ENCODE measurements around the gene C1QTNF7.

DNA sequence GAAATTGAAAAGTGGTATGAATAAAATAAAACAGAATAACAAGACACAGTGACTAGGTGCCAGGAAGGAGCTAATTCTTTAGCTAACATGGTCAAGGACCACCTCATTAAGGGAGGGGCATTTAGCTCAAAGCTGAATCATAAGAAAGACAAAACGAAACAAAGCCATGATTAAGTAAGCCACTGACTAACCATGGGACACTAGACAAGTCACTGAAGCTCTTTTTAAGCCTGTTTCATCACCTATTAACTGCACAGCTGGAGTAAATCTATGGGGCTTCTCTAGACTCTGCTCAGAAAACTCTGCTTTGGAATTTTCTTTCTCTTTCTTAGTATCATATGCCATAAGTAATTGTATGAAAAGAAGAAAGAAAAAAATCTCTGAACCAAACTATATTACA, 49.8 kb upstream of the C1QTNF7 start:
- TF ChIP-seq, protein P1, sequence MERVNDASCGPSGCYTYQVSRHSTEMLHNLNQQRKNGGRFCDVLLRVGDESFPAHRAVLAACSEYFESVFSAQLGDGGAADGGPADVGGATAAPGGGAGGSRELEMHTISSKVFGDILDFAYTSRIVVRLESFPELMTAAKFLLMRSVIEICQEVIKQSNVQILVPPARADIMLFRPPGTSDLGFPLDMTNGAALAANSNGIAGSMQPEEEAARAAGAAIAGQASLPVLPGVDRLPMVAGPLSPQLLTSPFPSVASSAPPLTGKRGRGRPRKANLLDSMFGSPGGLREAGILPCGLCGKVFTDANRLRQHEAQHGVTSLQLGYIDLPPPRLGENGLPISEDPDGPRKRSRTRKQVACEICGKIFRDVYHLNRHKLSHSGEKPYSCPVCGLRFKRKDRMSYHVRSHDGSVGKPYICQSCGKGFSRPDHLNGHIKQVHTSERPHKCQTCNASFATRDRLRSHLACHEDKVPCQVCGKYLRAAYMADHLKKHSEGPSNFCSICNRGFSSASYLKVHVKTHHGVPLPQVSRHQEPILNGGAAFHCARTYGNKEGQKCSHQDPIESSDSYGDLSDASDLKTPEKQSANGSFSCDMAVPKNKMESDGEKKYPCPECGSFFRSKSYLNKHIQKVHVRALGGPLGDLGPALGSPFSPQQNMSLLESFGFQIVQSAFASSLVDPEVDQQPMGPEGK (CRISPR knock-in tag; IDR thresholded peaks at IDR 0.05; ENCODE audit: borderline replicate concordance) = no peak
- TF ChIP-seq, protein P2, sequence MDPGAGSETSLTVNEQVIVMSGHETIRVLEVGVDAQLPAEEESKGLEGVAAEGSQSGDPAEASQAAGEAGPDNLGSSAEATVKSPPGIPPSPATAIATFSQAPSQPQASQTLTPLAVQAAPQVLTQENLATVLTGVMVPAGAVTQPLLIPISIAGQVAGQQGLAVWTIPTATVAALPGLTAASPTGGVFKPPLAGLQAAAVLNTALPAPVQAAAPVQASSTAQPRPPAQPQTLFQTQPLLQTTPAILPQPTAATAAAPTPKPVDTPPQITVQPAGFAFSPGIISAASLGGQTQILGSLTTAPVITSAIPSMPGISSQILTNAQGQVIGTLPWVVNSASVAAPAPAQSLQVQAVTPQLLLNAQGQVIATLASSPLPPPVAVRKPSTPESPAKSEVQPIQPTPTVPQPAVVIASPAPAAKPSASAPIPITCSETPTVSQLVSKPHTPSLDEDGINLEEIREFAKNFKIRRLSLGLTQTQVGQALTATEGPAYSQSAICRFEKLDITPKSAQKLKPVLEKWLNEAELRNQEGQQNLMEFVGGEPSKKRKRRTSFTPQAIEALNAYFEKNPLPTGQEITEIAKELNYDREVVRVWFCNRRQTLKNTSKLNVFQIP (CRISPR knock-in tag; IDR thresholded peaks at IDR 0.05; ENCODE audit: borderline replicate concordance, low read depth) = no peak
- TF ChIP-seq ZC3H10 (CRISPR knock-in tag; IDR thresholded peaks at IDR 0.05) (no peak), CSDC2 (CRISPR knock-in tag; IDR thresholded peaks at IDR 0.05) (no peak), OSR1 (CRISPR knock-in tag; IDR thresholded peaks at IDR 0.05) (no peak), ARNTL (CRISPR knock-in tag; IDR thresholded peaks at IDR 0.05; ENCODE audit: borderline replicate concordance, low read depth) (no peak), ZNF565 (CRISPR knock-in tag; conservative IDR thresholded peaks at IDR 0.05; ENCODE audit: low read depth) (no peak)

Data from SK-N-SH treated with all-trans-retinoic acid at 6 μM for 48 hours (cell line).